HepG2 (cell line): Measurements from ENCODE around the gene IFI27. TPM values are rescaled to one million over a fixed set of nuclear protein-coding genes. Genes with fewer than 3 reads are reported as not detected.

Experiments
- ATAC-seq: fragments of 200-7000 bp; cut with Tn5 transposase; 3 replicates; pipeline ENCODE4 v1.9.1; 2020; ENCODE audit warnings: mild to moderate bottlenecking, moderate library complexity
- BruUV-seq: library from RNA; stranded (reverse); fragments of 400-500 nt; replicated peaks from 2 replicates; lab custom pipeline; 2021; lab: Mats Ljungman, UMichigan
- CTCF ChIA-PET: fragments of 300-600 bp; formaldehyde crosslinking; extraction: SDS; loops from one replicate; lab custom pipeline; 2021; ENCODE audit warnings: low total read pairs, inconsistent platforms, low intra/inter-chr PET ratio; lab: Yijun Ruan, JAX
- POLR2A ChIA-PET: fragments of 350-600 bp; sonication (Branson Sonifier 250); formaldehyde crosslinking; loops from one replicate; lab custom pipeline; 2020; ENCODE audit warnings: antibody characterized with exemption, inconsistent platforms; lab: Yijun Ruan, JAX
- DNase-seq: peaks from one replicate; pipeline ENCODE4 v3.0.0-alpha.2; 2015; ENCODE audit warnings: low spot score
- FAIRE-seq: peaks from 3 replicates; lab custom pipeline; 2011; peaks lifted over from hg19 to GRCh38; lab: Jason Lieb, UNC
- H2AFZ ChIP-seq: one replicate; pipeline ENCODE4 v1.6.1; 2011; ENCODE audit warnings: low read length, inconsistent platforms
- H3K27ac ChIP-seq: fragments of 300-600 bp; 3 replicates; pipeline ENCODE4 v1.8.0; 2011; ENCODE audit warnings: mixed run types, mild to moderate bottlenecking, mixed read lengths, low read length, inconsistent platforms; ENCODE audit not compliant: insufficient read depth; ENCODE audit errors: extremely low read length
- H3K27me3 ChIP-seq, 2 experiments: fragments of 200-600 bp in 1 of 2; 2 replicates in 1 of 2; 3 replicates in 1 of 2; pipeline versions ENCODE4 v1.6.0 to v1.8.0; 2011; ENCODE audit warnings: low read length in 2 of 2, mild to moderate bottlenecking in 2 of 2, moderate library complexity in 2 of 2, inconsistent platforms in 1 of 2; ENCODE audit not compliant: insufficient read depth in 2 of 2, control insufficient read depth in 1 of 2
- H3K36me3 ChIP-seq, 2 experiments: fragments of 200-600 bp in 1 of 2; replicated peaks in 1 of 2; 2 replicates in 1 of 2; 3 replicates in 1 of 2; pipeline versions ENCODE4 v1.5.1 to v1.8.0; 2011; ENCODE audit warnings: low read length in 2 of 2, inconsistent platforms in 1 of 2; ENCODE audit not compliant: insufficient read depth in 2 of 2, control insufficient read depth in 1 of 2
- H3K4me1 ChIP-seq: 2 replicates; pipeline ENCODE4 v1.5.1; 2012; ENCODE audit warnings: low read length, inconsistent platforms; ENCODE audit not compliant: insufficient read depth
- H3K4me2 ChIP-seq: 2 replicates; pipeline ENCODE4 v1.6.0; 2011; ENCODE audit warnings: low read depth, low read length, inconsistent platforms
- H3K4me3 ChIP-seq, 3 experiments: fragments of 200-600 bp in 1 of 3; sonication (generic), shearing (Covaris generic) in 1 of 3; replicated peaks in 1 of 3; 2 replicates each; pipeline ENCODE4 v1.5.1; 2011 to 2016; ENCODE audit warnings: low read length in 3 of 3, inconsistent platforms in 2 of 3, low read depth in 2 of 3, mild to moderate bottlenecking in 2 of 3, control low read depth in 1 of 3, mixed read lengths in 1 of 3; ENCODE audit not compliant: insufficient read depth in 1 of 3
- H3K79me2 ChIP-seq: one replicate; pipeline ENCODE4 v1.6.1; 2011; ENCODE audit warnings: low read length, inconsistent platforms; ENCODE audit not compliant: insufficient read depth
- H3K9ac ChIP-seq: 2 replicates; pipeline ENCODE4 v1.6.0; 2011; ENCODE audit warnings: mild to moderate bottlenecking, low read depth, low read length, inconsistent platforms; ENCODE audit not compliant: insufficient read depth
- H3K9me3 ChIP-seq: 2 replicates; pipeline ENCODE4 v1.5.1; 2012; ENCODE audit warnings: mild to moderate bottlenecking, low read length
- H4K20me1 ChIP-seq: 2 replicates; pipeline ENCODE4 v1.6.0; 2011; ENCODE audit warnings: inconsistent platforms, mild to moderate bottlenecking, low read length, moderate library complexity; ENCODE audit not compliant: insufficient read depth
- BRCA1 ChIP-seq: sonication (generic); formaldehyde crosslinking; IDR thresholded peaks from 2 replicates; pipeline ENCODE4 v1.4.0; 2020; ENCODE audit warnings: missing genetic modification reagents
- CTCF ChIP-seq: sonication (generic); formaldehyde crosslinking; IDR thresholded peaks from 2 replicates; pipeline ENCODE4 v1.5.0; 2020; ENCODE audit warnings: mild to moderate bottlenecking, missing genetic modification reagents, moderate library complexity
- DNMT1 ChIP-seq: sonication (generic); formaldehyde crosslinking; IDR thresholded peaks from 2 replicates; pipeline ENCODE4 v1.5.1; 2020; ENCODE audit warnings: mild to moderate bottlenecking, missing genetic modification reagents
- HNRNPK ChIP-seq: fragments of 200-400 bp; formaldehyde crosslinking; IDR thresholded peaks from 2 replicates; pipeline ENCODE4 v1.6.1; 2018; ENCODE audit warnings: low read length, low read depth, moderate library complexity, mild to moderate bottlenecking; ENCODE audit not compliant: poor library complexity, severe bottlenecking
- HNRNPUL1 ChIP-seq: fragments of 200-400 bp; formaldehyde crosslinking; IDR thresholded peaks from 2 replicates; pipeline ENCODE4 v1.6.1; 2017; ENCODE audit warnings: low read depth, mild to moderate bottlenecking, low read length, moderate library complexity
- IKZF1 ChIP-seq: fragments of 450-650 bp; IDR thresholded peaks from 2 replicates; pipeline ENCODE4 v1.7.1; 2016
- MEF2D ChIP-seq: sonication (generic); formaldehyde crosslinking; IDR thresholded peaks from 2 replicates; pipeline ENCODE4 v1.5.1; 2020; ENCODE audit warnings: mild to moderate bottlenecking, missing genetic modification reagents
- MEIS2 ChIP-seq: sonication (generic); formaldehyde crosslinking; IDR thresholded peaks from 2 replicates; pipeline ENCODE4 v1.9.0; 2021; ENCODE audit warnings: mild to moderate bottlenecking, missing genetic modification reagents
- NFKB2 ChIP-seq: sonication (generic); formaldehyde crosslinking; IDR thresholded peaks from 2 replicates; pipeline ENCODE4 v1.4.0; 2020; ENCODE audit warnings: missing genetic modification reagents, borderline replicate concordance
- NFYB ChIP-seq: sonication (generic); formaldehyde crosslinking; IDR thresholded peaks from 2 replicates; pipeline ENCODE4 v1.4.0; 2020; ENCODE audit warnings: missing genetic modification reagents
- NR2F1 ChIP-seq, 2 experiments: fragments of 450-650 bp in 1 of 2; formaldehyde crosslinking in 1 of 2; IDR thresholded peaks; 2 replicates each; pipeline versions ENCODE4 v1.5.0 to v1.6.1; 2016 to 2020; ENCODE audit warnings: mild to moderate bottlenecking in 1 of 2, missing compliant biosample characterization in 1 of 2, missing genetic modification reagents in 1 of 2, moderate library complexity in 1 of 2
- ONECUT2 ChIP-seq: sonication (generic); formaldehyde crosslinking; IDR thresholded peaks from 2 replicates; pipeline ENCODE4 v1.4.0; 2020; ENCODE audit warnings: missing genetic modification reagents
- ZBTB25 ChIP-seq: IDR thresholded peaks from 2 replicates; pipeline ENCODE4 v1.6.1; 2018; ENCODE audit warnings: missing genetic modification reagents
- ZBTB38 ChIP-seq: sonication (generic); formaldehyde crosslinking; IDR thresholded peaks from 2 replicates; pipeline ENCODE4 v1.5.1; 2020; ENCODE audit warnings: mild to moderate bottlenecking, missing genetic modification reagents
- ZFP62 ChIP-seq: sonication (generic); formaldehyde crosslinking; IDR thresholded peaks from 2 replicates; pipeline ENCODE4 v1.4.0; 2020; ENCODE audit warnings: missing genetic modification reagents
- ZKSCAN5 ChIP-seq: sonication (generic); formaldehyde crosslinking; IDR thresholded peaks from 2 replicates; pipeline ENCODE4 v1.5.1; 2020; ENCODE audit warnings: mild to moderate bottlenecking, missing genetic modification reagents
- ZNF224 ChIP-seq: sonication (generic); formaldehyde crosslinking; IDR thresholded peaks from 2 replicates; pipeline ENCODE4 v1.5.0; 2020; ENCODE audit warnings: mild to moderate bottlenecking, missing genetic modification reagents
- ZSCAN12 ChIP-seq: sonication (generic); formaldehyde crosslinking; IDR thresholded peaks from 2 replicates; pipeline ENCODE4 v1.9.0; 2021; ENCODE audit warnings: mild to moderate bottlenecking, missing genetic modification reagents
- WGBS: methylation state at CpG from one replicate; pipeline ENCODE4 v1.1.6; 2017; ENCODE audit warnings: low lambda C conversion rate; 5-methylcytosine and 5-hydroxymethylcytosine counted together
- in situ Hi-C: cut with HindIII; loops from 2 replicates; pipeline ENCODE4 v1.10.0; 2017; ENCODE audit warnings: low pct_unique_long_range_greater_than_20kb; ENCODE audit not compliant: extremely low pct_ligation_motif_present
- intact Hi-C: fragments of 100-400 bp; cut with micrococcal nuclease; formaldehyde crosslinking; loops from one replicate; pipeline ENCODE4 v1.10.0; 2022; ENCODE audit not compliant: unreplicated experiment
- polyA plus RNA-seq, 8 experiments: library from polyadenylated mRNA; depleted of rRNA in 3 of 8; stranded (reverse) in 7 of 8; unstranded in 1 of 8; fragments of >200 nt; fragmentation: Illumina TruSeq in 4 of 8; extraction: Trizol in 4 of 8; gene quantifications; 2 replicates each; pipeline versions ENCODE4 v1.2.1 to v1.2.3, GENCODE V29; 2011 to 2016; ENCODE audit warnings: low read depth in 4 of 8, missing spikeins in 1 of 8, mixed read lengths in 1 of 8; ENCODE audit not compliant: insufficient read depth in 1 of 8
- total RNA-seq, 5 experiments: library from RNA; depleted of rRNA; stranded (reverse); fragments of >200 nt; fragmentation: Illumina TruSeq; extraction: Trizol; gene quantifications; 2 replicates each; pipeline ENCODE4 v1.2.3, GENCODE V29; 2016; ENCODE audit warnings: low read depth in 1 of 5

The IFI27 gene
- total and polyA plus RNA-seq, 2 of the 13 experiments (the other 11 are each of a cell fraction or from before 2014, with no cell fraction given): 1.2 to 1.7 TPM

- Histone ChIP-seq H3K27ac (no peak overlapping the region), H3K36me3 (no peaks in the 10 kb centered on the region), H3K27me3 (peaks cover 1 to 30% of the 10 kb centered on the region in 2 experiments; a peak in 3 of 5 replicates), H3K79me2 (no peaks in the 10 kb centered on the region), H3K4me3 (no peak overlapping the region), H3K9me3 (no peaks in the 10 kb centered on the region), H4K20me1 (no peaks in the 10 kb centered on the region), H3K9ac (no peak overlapping the region), H3K4me1 (peaks cover 47% of the 10 kb centered on the region), H3K4me2 (peak overlapping the region; percentile 20), H2AFZ (no peak overlapping the region)
- no peak for DNase-seq
- POLR2A ChIA-PET: no interaction called here
- CTCF ChIA-PET: no interaction called here
- in situ Hi-C loops (no loop called here), intact Hi-C loops (no loop called here)
- TF ChIP-seq IKZF1 (no peak), ZBTB25 (CRISPR knock-in tag) (no peak), HNRNPK (no peak), NR2F1 (CRISPR knock-in tag; IDR thresholded peaks at IDR 0.05) (no peak), ONECUT2 (no peak), NFKB2 (CRISPR knock-in tag) (no peak), NFYB (CRISPR knock-in tag) (no peak), DNMT1 (CRISPR knock-in tag) (no peak), ZFP62 (CRISPR knock-in tag) (no peak), ZKSCAN5 (no peak), MEF2D (CRISPR knock-in tag) (no peak), BRCA1 (CRISPR knock-in tag) (no peak), MEIS2 (no peak), CTCF (CRISPR knock-in tag) (no peak), ZSCAN12 (CRISPR knock-in tag) (no peak), HNRNPUL1 (no peak), ZBTB38 (CRISPR knock-in tag) (no peak), ZNF224 (no peak)
- ATAC-seq: peak; percentile 45; the same call in 2 of the 3 replicates
- no peak for FAIRE-seq
- no TSS peak for BruUV-seq
- WGBS: no CpG with 5 or more reads among the region's 3 CpGs
Observed at GRCh38 chr14:94165744-94166143, 55.2 kb downstream of the IFI27 start.
